Activated effector memory CD4-positive, alpha-beta T cell treated with Interleukin-2 at 50 U/mL for 16 hours (primary cell): Measurements from ENCODE around the gene DHRS9.
"Not testable (repeated sequence)": the region's sequence is repeated elsewhere in the genome, so short reads cannot be mapped to it uniquely, and the experiment has no call there.

Experiments
- DNase-seq: peaks from one replicate; pipeline ENCODE4 v3.0.0-alpha.2; 2020

Gene DHRS9

DNA sequence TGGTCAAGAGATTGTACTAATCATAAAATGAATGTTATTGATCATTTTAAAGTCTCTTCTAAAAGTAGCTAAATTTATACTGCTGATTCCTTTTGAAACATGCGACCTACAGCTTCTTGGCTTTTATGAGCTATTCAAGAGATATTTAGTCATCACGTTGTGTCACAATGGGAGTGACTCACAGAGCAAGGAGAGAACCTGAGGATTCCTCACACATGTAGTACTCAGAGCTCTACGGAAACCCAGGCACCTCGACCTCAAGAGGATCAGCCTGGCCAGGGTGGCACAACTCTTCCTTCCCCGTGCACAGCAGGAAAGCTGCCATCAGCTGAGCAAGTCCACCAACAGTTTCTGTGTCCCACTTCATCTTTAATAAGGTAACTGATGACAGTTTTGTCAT is at the start of gene DHRS9:
Gene DHRS9, plus strand, starts transcription at position 223 of the 400 bp plus-strand sequence. CDS start 12,019 bp downstream, outside the sequence.
- DNase-seq = no peak

DNA sequence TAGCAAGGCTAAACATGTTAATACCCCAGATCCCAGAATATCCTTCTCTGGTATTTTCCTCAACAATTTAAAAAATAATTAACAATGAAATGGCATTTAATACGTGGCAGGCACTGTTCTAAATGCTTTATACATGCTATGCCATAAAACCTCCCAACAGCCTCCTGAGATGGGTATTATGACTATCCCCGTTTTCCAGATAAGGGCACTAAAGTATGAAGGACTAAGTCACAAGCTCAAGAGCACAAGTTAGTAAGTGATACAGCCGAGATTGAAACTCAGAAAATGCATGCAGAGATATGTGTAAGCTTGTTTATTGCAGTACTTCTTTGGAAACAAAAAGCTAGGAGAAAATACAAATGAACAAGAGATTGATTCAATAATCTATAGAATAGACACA is 46.2 kb upstream of the DHRS9 start:
- DNase-seq = no peak

DNA sequence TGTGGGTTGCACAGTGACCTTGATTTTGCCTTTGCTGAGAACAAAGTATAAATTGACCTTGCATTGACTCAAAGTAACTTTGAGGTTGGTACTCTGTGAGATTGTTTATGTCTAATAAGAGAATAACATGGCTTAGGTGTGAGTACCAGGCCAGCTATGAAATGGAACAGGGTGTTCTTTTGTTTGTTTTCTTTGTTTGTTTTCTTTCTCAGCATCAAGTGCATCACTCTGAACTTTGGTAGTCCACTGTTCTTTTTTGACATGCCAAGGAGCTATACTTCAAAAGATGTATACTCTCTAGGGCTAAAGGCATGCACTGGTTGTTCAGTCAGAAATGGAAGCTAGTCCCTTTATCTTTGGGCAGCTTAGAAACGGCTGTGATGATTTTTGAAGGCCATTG is 43.3 kb upstream of the DHRS9 start:
- DNase-seq = no peak

GRCh38 chr2:169027234-169027633 is 42.1 kb upstream of the DHRS9 start:
- DNase-seq = no peak

DNA sequence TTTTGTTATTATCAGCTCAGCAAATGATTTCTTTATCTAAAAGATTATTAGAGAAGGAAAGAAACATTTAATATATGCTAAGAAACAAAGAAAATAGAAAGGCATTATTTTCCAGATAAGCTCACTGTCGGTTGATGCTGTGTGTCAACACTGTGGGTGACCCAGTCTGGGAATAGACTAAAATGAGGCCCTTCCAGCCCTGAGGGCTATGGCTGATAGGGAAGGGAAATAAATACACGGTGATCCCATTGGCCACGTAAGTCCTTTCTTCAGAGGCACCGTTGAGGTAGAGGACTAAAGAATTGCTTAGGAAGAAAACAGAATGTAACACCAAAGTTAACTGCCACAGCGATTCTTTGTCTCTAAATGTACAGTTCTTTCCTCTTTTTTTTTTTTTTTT is 40.0 kb upstream of the DHRS9 start:
- no peak for DNase-seq

DNA sequence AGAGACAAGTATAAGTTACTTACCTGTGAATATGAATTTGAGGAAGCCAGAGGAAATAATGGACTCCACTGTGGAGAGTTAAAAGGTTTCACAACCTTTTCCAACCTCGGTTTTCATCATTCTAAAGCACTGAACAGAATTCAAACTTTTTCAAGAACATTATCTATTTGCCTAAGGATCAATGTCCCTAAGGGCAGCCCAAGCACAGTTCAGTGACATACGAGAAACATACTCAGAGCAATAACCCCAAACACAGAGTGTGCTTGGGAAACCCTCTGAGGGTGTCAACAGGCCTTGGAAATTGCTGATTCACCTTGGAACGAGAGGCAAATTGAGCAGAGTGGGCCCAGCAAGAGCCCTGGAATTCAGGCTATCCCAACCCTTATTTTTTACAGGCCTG is 38.2 kb upstream of the DHRS9 start, which contains the start of gene ABCB11:
Gene ABCB11, minus strand, starts transcription at position 123 of the 400 bp plus-strand sequence. CDS start 13,199 bp downstream, outside the sequence.
- no peak for DNase-seq

- DNase-seq = no peak
These were observed 35.1 kb upstream of the DHRS9 start for GRCh38 chr2:169034256-169034655.

DNA sequence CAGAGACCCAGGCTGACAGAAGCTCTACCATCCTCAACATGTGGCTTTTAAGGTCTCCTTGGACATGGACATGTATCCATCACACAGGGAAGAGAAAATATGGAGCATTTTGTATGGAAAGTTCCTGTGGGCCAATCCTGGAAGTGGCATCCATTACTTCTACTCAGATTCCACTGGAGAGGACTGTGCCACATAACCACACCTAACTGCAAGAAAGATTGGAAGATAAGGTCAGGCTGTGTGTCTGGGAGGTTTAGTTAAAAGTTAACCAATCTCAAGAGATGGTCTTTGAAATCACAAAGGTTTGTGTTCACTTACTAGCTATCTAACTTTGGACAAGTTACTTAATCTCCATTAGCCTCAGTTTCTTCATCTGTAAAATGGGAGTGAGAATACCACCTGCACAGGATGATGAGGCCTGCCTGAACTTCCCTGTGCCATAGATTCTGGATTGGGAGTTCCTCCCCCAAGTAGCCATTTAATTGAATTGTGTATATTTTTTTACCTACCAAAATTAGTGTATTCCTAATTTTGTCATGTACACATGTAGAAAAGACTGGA is 34.3 kb upstream of the DHRS9 start:
- no peak for DNase-seq

GRCh38 chr2:169035887-169036286 is 33.5 kb upstream of the DHRS9 start:
- DNase-seq = no peak

DNA sequence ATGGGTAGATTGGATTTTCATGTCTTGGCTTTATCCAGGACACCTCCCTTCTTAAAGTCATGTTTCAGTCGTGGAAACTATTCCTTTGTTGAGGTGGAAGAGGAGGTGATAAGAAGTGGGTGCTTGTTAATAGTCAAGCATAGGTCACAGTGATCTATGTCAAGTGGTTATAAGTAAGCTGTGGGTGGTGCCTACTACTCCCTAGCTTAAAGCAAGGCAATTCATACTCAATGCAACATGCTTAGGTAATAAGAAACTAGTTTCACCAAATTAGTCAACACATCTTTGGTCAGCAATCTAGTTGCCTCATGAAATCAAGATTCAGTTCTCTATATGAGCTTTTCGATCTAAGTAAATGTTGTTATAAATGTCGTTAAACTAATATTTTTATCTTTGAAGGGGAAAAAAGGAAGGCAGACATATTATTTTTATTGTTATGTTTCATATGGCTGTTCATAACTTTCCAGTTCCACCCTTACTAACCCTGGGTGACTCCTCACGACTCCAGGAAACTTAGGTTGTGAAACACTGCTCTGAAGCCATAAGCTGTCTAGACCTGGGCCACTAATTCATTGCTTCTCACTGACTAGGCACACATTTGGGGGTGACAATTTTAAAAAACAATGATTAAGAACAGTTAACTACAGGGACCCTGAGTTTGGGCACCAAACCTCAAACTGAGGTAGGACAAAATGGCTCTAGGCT is 32.5 kb upstream of the DHRS9 start:
- DNase-seq = no peak

DNA sequence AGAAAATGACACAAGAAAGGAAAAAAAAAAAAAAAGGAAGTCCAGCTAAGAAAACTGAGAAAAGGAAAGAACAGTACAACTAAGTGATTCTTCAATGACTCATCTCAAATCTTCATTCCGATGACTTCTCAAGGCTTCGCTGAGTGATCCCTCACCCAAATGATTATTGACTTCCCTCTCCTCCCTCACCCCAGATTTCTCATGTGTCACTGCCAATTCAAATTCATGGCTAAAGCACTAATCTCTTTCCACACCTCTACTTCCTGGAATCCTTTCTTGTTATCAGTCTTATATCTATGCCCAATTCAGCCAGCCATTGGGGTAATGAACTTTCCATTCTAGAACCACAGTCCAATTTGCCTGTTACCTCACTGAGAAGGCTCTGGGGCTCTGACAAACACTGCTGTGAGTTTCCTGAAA is 31.0 kb upstream of the DHRS9 start:
- DNase-seq = no peak

DNA sequence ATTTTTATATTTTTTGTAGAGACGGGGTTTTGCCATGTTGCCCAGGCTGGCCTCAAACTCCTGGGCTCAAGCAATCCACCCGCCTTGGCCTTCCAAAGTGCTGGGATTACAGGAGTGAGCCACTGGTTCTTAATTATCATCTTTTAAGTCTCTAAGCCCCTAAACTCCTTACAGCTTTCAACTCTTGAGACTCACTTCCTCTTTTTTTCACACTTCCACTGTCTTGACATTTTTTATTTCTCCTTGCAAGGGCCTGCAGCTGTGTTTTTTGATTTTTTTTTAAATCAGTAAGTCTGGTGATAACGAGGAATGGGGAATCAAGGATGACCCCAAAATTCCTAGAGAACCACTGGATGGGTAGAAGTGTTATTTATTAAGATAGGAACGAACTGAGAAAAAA is 29.7 kb upstream of the DHRS9 start:
- no peak for DNase-seq

- no peak for DNase-seq
These were observed 27.8 kb upstream of the DHRS9 start for GRCh38 chr2:169041594-169041993.

DNA sequence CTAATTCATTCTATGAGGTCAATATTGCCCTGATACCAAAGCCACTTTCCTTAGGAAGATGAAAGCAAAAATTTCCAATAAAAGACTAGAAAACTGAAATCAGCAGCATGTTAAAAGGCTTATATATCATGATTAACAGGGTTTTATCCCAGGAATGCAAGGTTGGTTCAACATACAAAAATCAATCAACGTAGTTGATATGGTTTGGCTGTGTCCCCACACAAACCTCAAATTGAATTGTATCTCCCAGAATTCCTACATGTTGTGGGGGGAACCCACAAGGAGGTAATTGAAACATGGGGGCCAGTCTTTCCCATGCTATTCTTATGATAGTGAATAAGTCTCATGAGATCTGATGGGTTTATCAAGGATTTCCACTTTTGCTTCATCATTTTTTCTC is 26.5 kb upstream of the DHRS9 start:
- no peak for DNase-seq

GRCh38 chr2:169046440-169047151 is 22.8 kb upstream of the DHRS9 start:
- DNase-seq = no peak

- DNase-seq = no peak
These were observed 21.8 kb upstream of the DHRS9 start for GRCh38 chr2:169047256-169048250.

GRCh38 chr2:169049142-169049541 is 20.2 kb upstream of the DHRS9 start:
- no peak for DNase-seq

GRCh38 chr2:169050476-169051240 is 18.7 kb upstream of the DHRS9 start:
- DNase-seq = no peak

- DNase-seq = not testable (repeated sequence)
These were observed 14.8 kb upstream of the DHRS9 start for GRCh38 chr2:169054575-169054974.

DNA sequence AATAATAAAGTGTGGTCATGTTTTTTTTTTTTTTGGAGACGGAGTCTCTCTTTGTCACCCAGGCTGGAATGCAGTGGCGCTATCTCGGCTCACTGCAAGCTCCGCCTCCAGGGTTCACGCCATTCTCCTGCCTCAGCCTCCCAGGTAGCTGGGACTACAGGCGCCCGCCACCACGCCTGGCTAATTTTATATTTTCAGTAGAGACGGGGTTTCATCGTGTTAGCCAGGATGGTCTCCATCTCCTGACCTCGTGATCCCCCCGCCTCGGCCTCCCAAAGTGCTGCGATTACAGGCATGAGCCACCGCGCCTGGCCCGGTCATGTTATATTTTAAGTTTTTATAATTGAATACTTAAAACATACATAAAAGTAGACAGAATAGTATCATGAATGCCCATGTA is 5.2 kb upstream of the DHRS9 start:
- DNase-seq = not testable (repeated sequence)

GRCh38 chr2:169065422-169065821 is 3.9 kb upstream of the DHRS9 start:
- no peak for DNase-seq
